ENCODE measurements around the gene KRTAP5-8.

DNA sequence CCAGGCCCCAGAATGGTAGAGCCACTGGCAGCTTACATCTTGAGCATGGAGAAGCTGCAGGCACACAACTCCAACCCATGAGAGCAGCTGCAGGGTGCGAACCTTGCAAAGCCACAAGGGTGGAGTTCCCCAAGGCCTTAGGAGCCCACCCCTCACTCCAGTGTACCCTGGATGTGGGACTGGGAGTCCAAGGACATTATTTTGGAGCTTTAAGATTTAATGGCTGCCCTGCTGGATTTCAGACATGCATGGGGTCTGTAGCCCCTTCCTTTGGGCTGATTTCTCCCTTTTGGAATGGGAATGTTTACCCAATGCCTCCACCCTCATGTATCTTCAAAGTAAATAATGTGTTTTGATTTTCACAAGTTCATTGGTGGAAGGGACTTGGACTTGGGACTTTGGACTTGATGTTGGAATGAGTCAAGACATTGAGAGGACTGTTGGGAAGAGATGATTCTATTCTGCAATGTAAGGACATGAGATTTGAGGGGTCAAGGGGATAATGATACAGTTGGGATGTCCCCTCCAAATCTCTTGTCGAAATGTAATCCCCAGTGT, 11.8 kb upstream of the KRTAP5-8 start:
- TF ChIP-seq FOSL1 (IDR thresholded peaks at IDR 0.05; ENCODE audit: low read depth) (no peak), CTCF (IDR thresholded peaks at IDR 0.05 in 2 of 3, conservative IDR thresholded peaks at IDR 0.05 in 1 of 3; ENCODE audit: borderline replicate concordance in 1 of 3, insufficient read depth in 1 of 3, low read depth in 2 of 3, low read length in 2 of 3) (no peak), JUND (IDR thresholded peaks at IDR 0.05) (no peak), POLR2A (IDR thresholded peaks at IDR 0.05; ENCODE audit: borderline replicate concordance, extremely low read depth, insufficient read depth, insufficient read length) (no peak), EGR1 (IDR thresholded peaks at IDR 0.05; ENCODE audit: low read depth) (no peak), CBX3 (IDR thresholded peaks at IDR 0.05; ENCODE audit: low read depth) (no peak), EZH2phosphoT487 (IDR thresholded peaks at IDR 0.05; ENCODE audit: borderline replicate concordance) (no peak), ZNF274 (IDR thresholded peaks at IDR 0.05; ENCODE audit: low read depth, low read length) (no peak), POLR2AphosphoS5 (IDR thresholded peaks at IDR 0.05; ENCODE audit: low read depth, low read length) (no peak), RAD21 (IDR thresholded peaks at IDR 0.05; ENCODE audit: low read depth) (no peak)

Measured in HCT116 (cell line).